Progenitor cell of endocrine pancreas (in vitro differentiated cells): ENCODE measurements around the gene BAHCC1. TPM values are rescaled to one million over a fixed set of nuclear protein-coding genes. Genes with fewer than 3 reads are reported as not detected.
"Not testable (repeated sequence)": the region's sequence is repeated elsewhere in the genome, so short reads cannot be mapped to it uniquely, and the experiment has no call there.

ENCODE experiments used
- DNase-seq: peaks from one replicate; pipeline ENCODE4 v3.0.0; 2021; ENCODE audit warnings: low spot score; ENCODE audit not compliant: unreplicated experiment
- H3K27ac Mint-ChIP-seq: 2 replicates; pipeline ENCODE4 v1.8.0; 2021; ENCODE audit warnings: mild to moderate bottlenecking, moderate library complexity, mixed read lengths
- H3K27me3 Mint-ChIP-seq: 2 replicates; pipeline ENCODE4 v1.8.0; 2021; ENCODE audit warnings: mixed read lengths
- H3K36me3 Mint-ChIP-seq: 2 replicates; pipeline ENCODE4 v1.8.0; 2022; ENCODE audit warnings: mixed read lengths; ENCODE audit not compliant: insufficient read depth
- H3K4me1 Mint-ChIP-seq: 2 replicates; pipeline ENCODE4 v1.8.0; 2021; ENCODE audit warnings: low read depth, mixed read lengths
- H3K4me3 Mint-ChIP-seq: 2 replicates; pipeline ENCODE4 v1.8.0; 2021; ENCODE audit warnings: low read depth, mild to moderate bottlenecking, moderate library complexity, mixed read lengths
- H3K9me3 Mint-ChIP-seq: 2 replicates; pipeline ENCODE4 v1.8.0; 2021; ENCODE audit warnings: low read depth, mixed read lengths
- CTCF ChIP-seq: fragments of 200-600 bp; sonication (generic); IDR thresholded peaks from one replicate; pipeline ENCODE4 v1.5.0; 2021; ENCODE audit warnings: antibody characterized with exemption, mild to moderate bottlenecking; ENCODE audit not compliant: unreplicated experiment
- total RNA-seq: library from RNA; stranded (reverse); gene quantifications from 2 replicates; pipeline ENCODE4 v1.2.1, GENCODE V29; 2021

BAHCC1 gene
- total RNA-seq, 1 donor from 2014 or later: 40.5 TPM

GRCh38 chr17:81348097-81349055 is 46.9 kb upstream of the BAHCC1 start:
- Mint-ChIP-seq H3K9me3 (peaks cover 4% of the 10 kb centered on the region), H3K4me3 (no peak overlapping the region), H3K36me3 (peaks cover 13% of the 10 kb centered on the region), H3K27ac (no peak overlapping the region), H3K4me1 (peaks cover 8% of the 10 kb centered on the region), H3K27me3 (no peaks in the 10 kb centered on the region)
- no peak for TF ChIP-seq CTCF
- no peak for DNase-seq

GRCh38 chr17:81349397-81350319 is 45.6 kb upstream of the BAHCC1 start:
- Mint-ChIP-seq H3K4me3 (no peak overlapping the region), H3K27ac (peak overlapping the region; percentile 56), H3K27me3 (no peaks in the 10 kb centered on the region), H3K4me1 (peaks cover 8% of the 10 kb centered on the region), H3K9me3 (peaks cover 4% of the 10 kb centered on the region), H3K36me3 (peaks cover 3% of the 10 kb centered on the region)
- no peak for DNase-seq
- no peak for TF ChIP-seq CTCF

GRCh38 chr17:81350320-81350890 is 44.9 kb upstream of the BAHCC1 start:
- Mint-ChIP-seq H3K4me1 (peaks cover 8% of the 10 kb centered on the region), H3K27me3 (no peaks in the 10 kb centered on the region), H3K4me3 (no peak overlapping the region), H3K9me3 (peaks cover 4% of the 10 kb centered on the region), H3K27ac (peak overlapping the region; percentile 56), H3K36me3 (peaks cover 3% of the 10 kb centered on the region)
- TF ChIP-seq CTCF: no peak
- DNase-seq: no peak

- H3K27ac Mint-ChIP-seq: peak overlapping the region; percentile 86
- not testable (repeated sequence) for H3K36me3 Mint-ChIP-seq, H3K4me3 Mint-ChIP-seq, DNase-seq, H3K4me1 Mint-ChIP-seq, H3K9me3 Mint-ChIP-seq, H3K27me3 Mint-ChIP-seq
Observed at GRCh38 chr17:81351329-81352052, 43.8 kb upstream of the BAHCC1 start.

GRCh38 chr17:81352056-81352455 is 43.2 kb upstream of the BAHCC1 start:
- H3K27ac Mint-ChIP-seq, H3K4me3 Mint-ChIP-seq, H3K36me3 Mint-ChIP-seq, H3K4me1 Mint-ChIP-seq, H3K27me3 Mint-ChIP-seq, H3K9me3 Mint-ChIP-seq, DNase-seq: not testable (repeated sequence)
